HepG2 (cell line): ENCODE measurements around the gene TTC31. TPM values are rescaled to one million over a fixed set of nuclear protein-coding genes. Genes with fewer than 3 reads are reported as not detected.

Source experiments
- AHR ChIP-seq: IDR thresholded peaks from 2 replicates; pipeline ENCODE4 v1.6.1; 2018; ENCODE audit warnings: missing genetic modification reagents, missing compliant biosample characterization
- BCL3 ChIP-seq: sonication (generic); formaldehyde crosslinking; IDR thresholded peaks from 2 replicates; pipeline ENCODE4 v1.5.1; 2020; ENCODE audit warnings: mild to moderate bottlenecking, missing genetic modification reagents, moderate library complexity
- CBX2 ChIP-seq, 2 experiments: fragments of 200-600 bp in 1 of 2; sonication (generic); formaldehyde crosslinking in 1 of 2; IDR thresholded peaks; 2 replicates each; pipeline versions ENCODE4 v1.7.0 to v1.8.1; 2018 to 2022; ENCODE audit warnings: low read depth in 2 of 2, low read length in 1 of 2, mild to moderate bottlenecking in 1 of 2, missing genetic modification reagents in 1 of 2
- FOXJ3 ChIP-seq: sonication (generic); formaldehyde crosslinking; IDR thresholded peaks from 2 replicates; pipeline ENCODE4 v1.4.0; 2020; ENCODE audit warnings: missing genetic modification reagents, mild to moderate bottlenecking, borderline replicate concordance
- FOXM1 ChIP-seq: sonication (generic); formaldehyde crosslinking; IDR thresholded peaks from 2 replicates; pipeline ENCODE4 v1.5.0; 2020; ENCODE audit warnings: missing genetic modification reagents
- GTF2F1 ChIP-seq: fragments of 150-350 bp; IDR thresholded peaks from 2 replicates; pipeline ENCODE4 v1.6.1; 2014; ENCODE audit warnings: low read length
- HNF4A ChIP-seq: sonication (generic); formaldehyde crosslinking; IDR thresholded peaks from 2 replicates; pipeline ENCODE4 v1.4.0; 2020; ENCODE audit warnings: missing genetic modification reagents
- KDM5B ChIP-seq: sonication (generic); formaldehyde crosslinking; IDR thresholded peaks from 2 replicates; pipeline ENCODE4 v1.4.0; 2020; ENCODE audit warnings: missing genetic modification reagents, mild to moderate bottlenecking, borderline replicate concordance
- KLF12 ChIP-seq: sonication (generic); formaldehyde crosslinking; IDR thresholded peaks from 2 replicates; pipeline ENCODE4 v1.4.0; 2020; ENCODE audit warnings: missing genetic modification reagents, borderline replicate concordance
- MEF2D ChIP-seq: sonication (generic); formaldehyde crosslinking; IDR thresholded peaks from 2 replicates; pipeline ENCODE4 v1.5.1; 2020; ENCODE audit warnings: mild to moderate bottlenecking, missing genetic modification reagents
- NCOR1 ChIP-seq: fragments of 200-600 bp; sonication (generic); IDR thresholded peaks from 2 replicates; pipeline ENCODE4 v1.7.0; 2017; ENCODE audit warnings: antibody characterized with exemption, low read length, borderline replicate concordance
- NFYC ChIP-seq: IDR thresholded peaks from 2 replicates; pipeline ENCODE4 v1.6.1; 2016; ENCODE audit warnings: missing genetic modification reagents, missing compliant biosample characterization
- NR2F2 ChIP-seq: IDR thresholded peaks from 2 replicates; pipeline ENCODE4 v1.6.1; 2012; ENCODE audit warnings: low read depth, inconsistent platforms, borderline replicate concordance
- SMAD3 ChIP-seq: sonication (generic); formaldehyde crosslinking; IDR thresholded peaks from 2 replicates; pipeline ENCODE4 v1.4.0; 2020; ENCODE audit warnings: missing genetic modification reagents
- ZMAT5 ChIP-seq: sonication (generic); formaldehyde crosslinking; IDR thresholded peaks from 2 replicates; pipeline ENCODE4 v1.5.0; 2020; ENCODE audit warnings: mild to moderate bottlenecking, low read depth, missing genetic modification reagents, borderline replicate concordance
- ZNF251 ChIP-seq: sonication (generic); formaldehyde crosslinking; IDR thresholded peaks from 2 replicates; pipeline ENCODE4 v1.9.0; 2021; ENCODE audit warnings: mild to moderate bottlenecking, missing genetic modification reagents
- ZNF432 ChIP-seq: sonication (generic); formaldehyde crosslinking; IDR thresholded peaks from 2 replicates; pipeline ENCODE4 v1.5.0; 2020; ENCODE audit warnings: missing genetic modification reagents, mild to moderate bottlenecking, borderline replicate concordance
- ZNF546 ChIP-seq: sonication (generic); formaldehyde crosslinking; conservative IDR thresholded peaks from 2 replicates; pipeline ENCODE4 v1.8.1; 2023; ENCODE audit warnings: mild to moderate bottlenecking, missing genetic modification reagents
- ZNF550 ChIP-seq: sonication (generic); formaldehyde crosslinking; IDR thresholded peaks from 2 replicates; pipeline ENCODE4 v1.4.0; 2020; ENCODE audit warnings: mild to moderate bottlenecking, missing genetic modification reagents, borderline replicate concordance
- ZNF619 ChIP-seq: sonication (generic); formaldehyde crosslinking; IDR thresholded peaks from 2 replicates; pipeline ENCODE4 v1.4.0; 2020; ENCODE audit warnings: mild to moderate bottlenecking, missing genetic modification reagents
- ZNF660 ChIP-seq: sonication (generic); formaldehyde crosslinking; IDR thresholded peaks from 2 replicates; pipeline ENCODE4 v1.5.1; 2020; ENCODE audit warnings: mild to moderate bottlenecking, low read depth, missing genetic modification reagents, borderline replicate concordance
- ZNF792 ChIP-seq: IDR thresholded peaks from 2 replicates; pipeline ENCODE4 v1.6.1; 2016
- ZNF850 ChIP-seq: sonication (generic); formaldehyde crosslinking; conservative IDR thresholded peaks from 2 replicates; pipeline ENCODE4 v1.9.0; 2021; ENCODE audit warnings: mild to moderate bottlenecking, missing genetic modification reagents
- ZNF879 ChIP-seq: sonication (generic); formaldehyde crosslinking; IDR thresholded peaks from 2 replicates; pipeline ENCODE4 v1.8.1; 2023; ENCODE audit warnings: missing genetic modification reagents
- polyA plus RNA-seq, 8 experiments: library from polyadenylated mRNA; depleted of rRNA in 3 of 8; stranded (reverse) in 7 of 8; unstranded in 1 of 8; fragments of >200 nt; fragmentation: Illumina TruSeq in 4 of 8; extraction: Trizol in 4 of 8; gene quantifications; 2 replicates each; pipeline versions ENCODE4 v1.2.1 to v1.2.3, GENCODE V29; 2011 to 2016; ENCODE audit warnings: low read depth in 4 of 8, missing spikeins in 1 of 8, mixed read lengths in 1 of 8; ENCODE audit not compliant: insufficient read depth in 1 of 8
- total RNA-seq, 5 experiments: library from RNA; depleted of rRNA; stranded (reverse); fragments of >200 nt; fragmentation: Illumina TruSeq; extraction: Trizol; gene quantifications; 2 replicates each; pipeline ENCODE4 v1.2.3, GENCODE V29; 2016; ENCODE audit warnings: low read depth in 1 of 5
- TF ChIP-seq, protein P1 (sequence below): sonication (generic); formaldehyde crosslinking; IDR thresholded peaks from 2 replicates; pipeline ENCODE4 v1.5.0; 2020; ENCODE audit warnings: missing genetic modification reagents, mild to moderate bottlenecking, borderline replicate concordance
- TF ChIP-seq, protein P2 (sequence below): sonication (generic); formaldehyde crosslinking; IDR thresholded peaks from 2 replicates; pipeline ENCODE4 v1.4.0; 2020; ENCODE audit warnings: mild to moderate bottlenecking, missing genetic modification reagents
- TF ChIP-seq, protein P3 (sequence below): IDR thresholded peaks from 2 replicates; pipeline ENCODE4 v1.6.1; 2016; ENCODE audit warnings: low read depth, borderline replicate concordance

Gene TTC31
- total and polyA plus RNA-seq, 2 of the 13 experiments (the other 11 are each of a cell fraction or from before 2014, with no cell fraction given): 28.3 to 39.5 TPM

GRCh38 chr2:74454654-74455511 lies 28.0 kb upstream of the TTC31 start, which contains the start of gene INO80B (continued):
- peak; percentile 88 for TF ChIP-seq BCL3 (CRISPR knock-in tag)
- TF ChIP-seq NFYC: peak; percentile 70
- TF ChIP-seq, protein P1, sequence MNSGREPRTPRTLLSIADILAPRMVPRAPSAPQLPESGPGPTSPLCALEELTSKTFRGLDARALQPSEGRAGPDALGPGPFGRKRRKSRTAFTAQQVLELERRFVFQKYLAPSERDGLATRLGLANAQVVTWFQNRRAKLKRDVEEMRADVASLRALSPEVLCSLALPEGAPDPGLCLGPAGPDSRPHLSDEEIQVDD: no peak
- TF ChIP-seq NCOR1: peak; percentile 83; the same call in 1 of the 2 replicates
- TF ChIP-seq FOXJ3 (CRISPR knock-in tag): peak; percentile 79; the same call in 1 of the 2 replicates
- TF ChIP-seq AHR (CRISPR knock-in tag): peak; percentile 94; the same call in 1 of the 2 replicates
- no peak for TF ChIP-seq ZMAT5 (CRISPR knock-in tag)
- TF ChIP-seq, protein P2, sequence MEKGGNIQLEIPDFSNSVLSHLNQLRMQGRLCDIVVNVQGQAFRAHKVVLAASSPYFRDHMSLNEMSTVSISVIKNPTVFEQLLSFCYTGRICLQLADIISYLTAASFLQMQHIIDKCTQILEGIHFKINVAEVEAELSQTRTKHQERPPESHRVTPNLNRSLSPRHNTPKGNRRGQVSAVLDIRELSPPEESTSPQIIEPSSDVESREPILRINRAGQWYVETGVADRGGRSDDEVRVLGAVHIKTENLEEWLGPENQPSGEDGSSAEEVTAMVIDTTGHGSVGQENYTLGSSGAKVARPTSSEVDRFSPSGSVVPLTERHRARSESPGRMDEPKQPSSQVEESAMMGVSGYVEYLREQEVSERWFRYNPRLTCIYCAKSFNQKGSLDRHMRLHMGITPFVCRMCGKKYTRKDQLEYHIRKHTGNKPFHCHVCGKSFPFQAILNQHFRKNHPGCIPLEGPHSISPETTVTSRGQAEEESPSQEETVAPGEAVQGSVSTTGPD (CRISPR knock-in tag): no peak; the same call in 1 of the 2 replicates
- TF ChIP-seq MEF2D (CRISPR knock-in tag): peak; percentile 92; the same call in 1 of the 2 replicates
- peak; percentile 96; the same call in 1 of the 2 replicates for TF ChIP-seq ZNF619
- TF ChIP-seq FOXM1 (CRISPR knock-in tag): no peak
- no peak; the same call in 1 of the 2 replicates for TF ChIP-seq CBX2 (IDR thresholded peaks at IDR 0.05; ENCODE audit: low read depth, low read length)
- no peak for TF ChIP-seq CBX2 (CRISPR knock-in tag; IDR thresholded peaks at IDR 0.05; ENCODE audit: low read depth)
- TF ChIP-seq ZNF251: 0 out of 2 replicates have a peak, but pooled peaks have one; percentile 44
- no peak for TF ChIP-seq ZNF850 (CRISPR knock-in tag)
- TF ChIP-seq GTF2F1: no peak
- peak; percentile 74; the same call in 1 of the 2 replicates for TF ChIP-seq NR2F2
- peak; percentile 48 for TF ChIP-seq HNF4A (CRISPR knock-in tag)
- no peak for TF ChIP-seq ZNF660
- peak; percentile 90; the same call in 1 of the 2 replicates for TF ChIP-seq KDM5B
- TF ChIP-seq SMAD3 (CRISPR knock-in tag): peak; percentile 99
- peak; percentile 95; the same call in 1 of the 2 replicates for TF ChIP-seq ZNF792 (CRISPR knock-in tag)
- no peak for TF ChIP-seq ZNF546 (CRISPR knock-in tag)
- TF ChIP-seq, protein P3, sequence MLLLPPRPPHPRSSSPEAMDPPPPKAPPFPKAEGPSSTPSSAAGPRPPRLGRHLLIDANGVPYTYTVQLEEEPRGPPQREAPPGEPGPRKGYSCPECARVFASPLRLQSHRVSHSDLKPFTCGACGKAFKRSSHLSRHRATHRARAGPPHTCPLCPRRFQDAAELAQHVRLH (CRISPR knock-in tag): peak; percentile 98; the same call in 1 of the 2 replicates
- no peak for TF ChIP-seq ZNF432 (CRISPR knock-in tag)
- TF ChIP-seq ZNF879 (CRISPR knock-in tag): no peak
- TF ChIP-seq KLF12 (CRISPR knock-in tag): peak; percentile 100
- TF ChIP-seq ZNF550 (CRISPR knock-in tag): 0 out of 2 replicates have a peak, but pooled peaks have one; percentile 76
